SK-N-SH (cell line): ENCODE data around the gene LENEP. TPM values are rescaled to one million over a fixed set of nuclear protein-coding genes. Genes with fewer than 3 reads are reported as not detected.

Source experiments
- CTCF ChIA-PET: fragments of 300-600, 350-600 bp; formaldehyde crosslinking; extraction: SDS; loops from one replicate; lab custom pipeline; 2021; lab: Yijun Ruan, JAX
- POLR2A ChIA-PET: fragments of 350-600 bp; sonication (Branson Sonifier 250); formaldehyde crosslinking; extraction: SDS; loops from one replicate; lab custom pipeline; 2020; ENCODE audit warnings: antibody characterized with exemption, inconsistent platforms; lab: Yijun Ruan, JAX
- DNase-seq: peaks from one replicate; pipeline ENCODE4 v3.0.0; 2012
- H2AFZ ChIP-seq: fragments of 200-600 bp; sonication (generic); 2 replicates; pipeline ENCODE4 v1.8.1; 2016; ENCODE audit warnings: antibody characterized with exemption, mild to moderate bottlenecking, low read depth
- H3F3A ChIP-seq: fragments of 200-600 bp; sonication (generic); replicated peaks from 2 replicates; pipeline ENCODE3; 2016; ENCODE audit warnings: antibody characterized with exemption, mild to moderate bottlenecking; ENCODE audit not compliant: insufficient read depth
- H3K27ac ChIP-seq, 2 experiments: fragments of 200-500 bp in 1 of 2; fragments of 200-600 bp in 1 of 2; sonication (Bioruptor generic) in 1 of 2; sonication (generic), shearing (Covaris generic) in 1 of 2; 2 replicates each; pipeline versions ENCODE4 v1.5.1 to v1.6.1; 2014 to 2016; ENCODE audit warnings: low read depth in 2 of 2, inconsistent platforms in 1 of 2, low read length in 1 of 2, mild to moderate bottlenecking in 1 of 2, mixed read lengths in 1 of 2
- H3K27me3 ChIP-seq: fragments of 200-600 bp; sonication (generic), shearing (Covaris generic); 2 replicates; pipeline ENCODE4 v1.6.1; 2016; ENCODE audit warnings: mixed run types; ENCODE audit not compliant: insufficient read depth
- H3K36me3 ChIP-seq, 2 experiments: fragments of 200-500 bp in 1 of 2; fragments of 200-600 bp in 1 of 2; sonication (Bioruptor generic) in 1 of 2; sonication (generic) in 1 of 2; replicated peaks in 1 of 2; 2 replicates each; pipeline versions ENCODE3 to v1.5.1; 2014 to 2016; ENCODE audit warnings: low read length in 1 of 2, mild to moderate bottlenecking in 1 of 2; ENCODE audit not compliant: insufficient read depth in 2 of 2, control insufficient read depth in 1 of 2
- H3K4me1 ChIP-seq, 2 experiments: fragments of 200-500 bp in 1 of 2; fragments of 200-600 bp in 1 of 2; sonication (Bioruptor generic) in 1 of 2; sonication (generic), shearing (Covaris generic) in 1 of 2; 2 replicates each; pipeline versions ENCODE4 v1.5.1 to v1.6.1; 2014 to 2016; ENCODE audit warnings: low read depth in 1 of 2, low read length in 1 of 2, mixed run types in 1 of 2; ENCODE audit not compliant: insufficient read depth in 2 of 2, control insufficient read depth in 1 of 2
- H3K4me2 ChIP-seq: fragments of 200-600 bp; sonication (generic), shearing (Covaris generic); 2 replicates; pipeline ENCODE4 v1.6.1; 2017; ENCODE audit warnings: mixed run types
- H3K4me3 ChIP-seq, 2 experiments: fragments of 200-500 bp in 1 of 2; fragments of 200-600 bp in 1 of 2; sonication (Bioruptor generic) in 1 of 2; sonication (generic), shearing (Covaris generic) in 1 of 2; 2 replicates each; pipeline versions ENCODE4 v1.5.1 to v1.8.1; 2014 to 2016; ENCODE audit warnings: low read depth in 2 of 2, inconsistent platforms in 1 of 2, low read length in 1 of 2, mild to moderate bottlenecking in 1 of 2, mixed read lengths in 1 of 2, moderate library complexity in 1 of 2
- H3K79me2 ChIP-seq: fragments of 200-600 bp; sonication (generic); 2 replicates; pipeline ENCODE4 v1.8.1; 2017; ENCODE audit warnings: mild to moderate bottlenecking; ENCODE audit not compliant: insufficient read depth
- H3K9ac ChIP-seq: fragments of 200-600 bp; sonication (generic); 2 replicates; pipeline ENCODE4 v1.6.1; 2017; ENCODE audit warnings: mixed run types
- H3K9me2 ChIP-seq: fragments of 200-600 bp; sonication (generic); 2 replicates; pipeline ENCODE4 v1.6.1; 2017; ENCODE audit warnings: mixed run types
- H3K9me3 ChIP-seq: fragments of 200-600 bp; sonication (generic); 2 replicates; pipeline ENCODE4 v1.6.1; 2017; ENCODE audit warnings: mixed run types, mild to moderate bottlenecking, moderate library complexity
- H4K20me1 ChIP-seq: fragments of 200-600 bp; sonication (generic); 2 replicates; pipeline ENCODE4 v1.6.1; 2017; ENCODE audit warnings: mild to moderate bottlenecking, mixed run types; ENCODE audit not compliant: insufficient read depth
- CHD2 ChIP-seq: fragments of 150-350 bp; IDR thresholded peaks from 2 replicates; pipeline ENCODE4 v1.6.1; 2018; ENCODE audit warnings: low read length; ENCODE audit not compliant: partially characterized antibody
- CTCF ChIP-seq: fragments of 200-600 bp; sonication (generic); IDR thresholded peaks from 2 replicates; pipeline ENCODE4 v1.6.1; 2017; ENCODE audit warnings: antibody characterized with exemption, mild to moderate bottlenecking, moderate library complexity
- ELF1 ChIP-seq: IDR thresholded peaks from 2 replicates; pipeline ENCODE4 v1.4.0; 2012
- EP300 ChIP-seq, 2 experiments: IDR thresholded peaks; 2 replicates each; pipeline versions ENCODE4 v1.4.0 to v1.6.1; 2012; ENCODE audit warnings: borderline replicate concordance in 1 of 2, low read depth in 1 of 2, low read length in 1 of 2
- EZH2phosphoT487 ChIP-seq: fragments of 200-600 bp; sonication (generic); IDR thresholded peaks from 2 replicates; pipeline ENCODE4 v1.6.1; 2017; ENCODE audit warnings: low read depth, mixed run types, mild to moderate bottlenecking, antibody characterized with exemption, moderate library complexity, borderline replicate concordance
- FOSL2 ChIP-seq: IDR thresholded peaks from 2 replicates; pipeline ENCODE4 v1.4.0; 2012; ENCODE audit warnings: low read depth, mild to moderate bottlenecking, moderate library complexity, borderline replicate concordance
- FOXJ3 ChIP-seq: sonication (generic); formaldehyde crosslinking; IDR thresholded peaks from 2 replicates; pipeline ENCODE4 v1.5.1; 2020; ENCODE audit warnings: mild to moderate bottlenecking, missing genetic modification reagents
- GABPA ChIP-seq: IDR thresholded peaks from 2 replicates; pipeline ENCODE4 v1.4.0; 2012; ENCODE audit warnings: low read depth, mild to moderate bottlenecking
- GATA2 ChIP-seq: sonication (generic); formaldehyde crosslinking; IDR thresholded peaks from 2 replicates; pipeline ENCODE4 v1.5.0; 2020; ENCODE audit warnings: mild to moderate bottlenecking, missing genetic modification reagents
- JUND ChIP-seq: IDR thresholded peaks from 2 replicates; pipeline ENCODE4 v1.4.0; 2012
- MEF2A ChIP-seq: IDR thresholded peaks from 2 replicates; pipeline ENCODE4 v1.4.0; 2012; ENCODE audit warnings: low read depth, borderline replicate concordance
- MXI1 ChIP-seq: IDR thresholded peaks from 2 replicates; pipeline ENCODE4 v1.6.1; 2012; ENCODE audit warnings: mild to moderate bottlenecking, low read depth, low read length, improper control_type of control experiment
- NFIC ChIP-seq: IDR thresholded peaks from 2 replicates; pipeline ENCODE4 v1.4.0; 2012; ENCODE audit warnings: borderline replicate concordance
- PBX3 ChIP-seq: IDR thresholded peaks from 2 replicates; pipeline ENCODE4; 2012
- RCOR1 ChIP-seq: fragments of 150-350 bp; IDR thresholded peaks from 2 replicates; pipeline ENCODE4 v1.6.1; 2017; ENCODE audit warnings: antibody characterized with exemption, low read length
- RFX5 ChIP-seq: IDR thresholded peaks from 2 replicates; pipeline ENCODE4 v1.6.1; 2012; ENCODE audit warnings: mild to moderate bottlenecking, improper control_type of control experiment, low read length
- SIN3A ChIP-seq: IDR thresholded peaks from 2 replicates; pipeline ENCODE4 v1.6.1; 2012; ENCODE audit warnings: low read depth, mild to moderate bottlenecking, low read length, moderate library complexity, borderline replicate concordance
- SMC3 ChIP-seq: IDR thresholded peaks from 2 replicates; pipeline ENCODE4 v1.6.1; 2012; ENCODE audit warnings: low read depth, low read length, improper control_type of control experiment
- TCF12 ChIP-seq: IDR thresholded peaks from 2 replicates; pipeline ENCODE4 v1.4.0; 2012
- TEAD4 ChIP-seq: IDR thresholded peaks from 2 replicates; pipeline ENCODE4 v1.4.0; 2012; ENCODE audit warnings: mild to moderate bottlenecking, borderline replicate concordance; ENCODE audit not compliant: insufficient read depth
- WGBS: methylation state at CpG from one replicate; pipeline ENCODE4 v1.1.6; 2017; ENCODE audit warnings: low lambda C conversion rate; 5-methylcytosine and 5-hydroxymethylcytosine counted together
- polyA plus RNA-seq, 3 experiments: library from polyadenylated mRNA; depleted of rRNA; stranded (reverse); fragments of >200 nt; gene quantifications; 2 replicates each; pipeline ENCODE4 v1.2.3, GENCODE V29; 2012

LENEP gene
- polyA plus RNA-seq, 1 of the 3 experiments (the other 2 are of a cell fraction), result not detected

- Histone ChIP-seq H3K4me2 (no peak overlapping the region), H3F3A (peaks cover 8% of the 10 kb centered on the region), H3K9me3 (no peaks in the 10 kb centered on the region), H3K27ac (no peak overlapping the region), H3K4me3 (no peak overlapping the region), H3K9me2 (no peaks in the 10 kb centered on the region), H2AFZ (no peak overlapping the region), H3K4me1 (peaks cover 0 to 42% of the 10 kb centered on the region in 2 experiments; a peak in 3 of 4 replicates), H3K36me3 (peaks cover 0 to 15% of the 10 kb centered on the region in 2 experiments), H3K79me2 (no peaks in the 10 kb centered on the region), H4K20me1 (no peaks in the 10 kb centered on the region), H3K9ac (no peak overlapping the region), H3K27me3 (no peaks in the 10 kb centered on the region)
- ChIA-PET CTCF (interaction anchor here (0.9 to 37.5 kb wide), 7 partner anchors 9 to 393 kb away, joined by 3 to 640 read pairs (median 4); partner anchors contain the start of genes LENEP, PYGO2 and ZBTB7B), POLR2A (interaction anchor here (1.6 kb wide), 1 partner anchor 8 kb away, joined by 5 read pairs; the partner anchor contains the start of gene PYGO2)
- DNase-seq, result no peak
- TF ChIP-seq GATA2 (CRISPR knock-in tag) (no peak), TEAD4 (no peak), CTCF (no peak), RFX5 (no peak), MXI1 (no peak), TCF12 (no peak), ELF1 (no peak), EP300 (IDR thresholded peaks at IDR 0.05; ENCODE audit: borderline replicate concordance in 1 of 2, low read depth in 1 of 2, low read length in 1 of 2) (no peak), EZH2phosphoT487 (no peak), FOSL2 (no peak), NFIC (no peak), GABPA (no peak), FOXJ3 (CRISPR knock-in tag) (no peak), JUND (no peak), CHD2 (no peak), SMC3 (no peak), PBX3 (no peak), MEF2A (no peak), RCOR1 (no peak), SIN3A (no peak)
- 82% methylated on average over 6 of the region's 6 CpGs for WGBS
Measured at GRCh38 chr1:154952664-154953063, 40.7 kb upstream of the LENEP start.
